Peyer's patch (tissue), 4 donors: ENCODE data around the gene RBM20.

Source experiments
- CTCF ChIP-seq, 6 experiments: fragments of 450-650 bp in 4 of 6; fragments of 200-600 bp in 2 of 6; sonication (generic) in 1 of 6; IDR thresholded peaks; one replicate each; pipeline ENCODE4 v1.5.1; 2017 to 2019; ENCODE audit warnings: antibody characterized with exemption in 6 of 6, mild to moderate bottlenecking in 3 of 6, moderate library complexity in 1 of 6
- POLR2A ChIP-seq, 2 donors: fragments of 450-650 bp; IDR thresholded peaks; one replicate each; pipeline ENCODE4 v1.5.1; 2017; ENCODE audit warnings: antibody characterized with exemption in 2 of 2, mild to moderate bottlenecking in 2 of 2, moderate library complexity in 2 of 2

DNA sequence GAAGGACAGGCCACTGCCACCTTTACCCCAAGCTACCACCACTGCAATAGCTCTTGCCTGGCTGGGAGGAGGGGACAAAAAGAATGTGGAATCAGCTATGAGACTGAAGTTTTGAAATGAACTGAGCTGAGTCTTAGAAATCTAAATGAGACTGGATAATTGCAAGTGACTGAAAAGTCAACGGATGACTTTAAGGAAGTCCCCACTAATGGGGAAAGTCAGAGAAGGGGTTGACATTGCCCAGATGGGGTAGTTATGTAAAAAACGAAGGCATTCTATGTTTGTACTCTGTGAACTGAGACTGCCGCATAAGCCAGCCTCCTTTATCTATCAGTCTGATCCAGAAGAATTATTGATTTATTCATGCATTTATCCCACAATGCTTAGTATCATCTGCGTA, 67.2 kb downstream of the RBM20 start:
- TF ChIP-seq CTCF (IDR thresholded peaks at IDR 0.05) (no peak), POLR2A (IDR thresholded peaks at IDR 0.05) (no peak)
